ENCODE data around the gene STK26. TPM values are rescaled to one million over a fixed set of nuclear protein-coding genes. Genes with fewer than 3 reads are reported as not detected.

Gene STK26
- total and polyA plus RNA-seq, 2 of the 13 experiments (the other 11 are each of a cell fraction or from before 2014, with no cell fraction given): 16.9 to 47.9 TPM

GRCh38 chrX:132101799-132102198 is 78.7 kb downstream of the STK26 start:
- no peak overlapping the region for H2AFZ ChIP-seq (ENCODE audit: low read length)
- POLR2A ChIA-PET: no interaction called here
- H3K27me3 ChIP-seq (ENCODE audit: control insufficient read depth in 1 of 2, insufficient read depth in 2 of 2, low read length in 2 of 2): no peaks in the 10 kb centered on the region; a peak in 1 of 5 replicates
- H3K36me3 ChIP-seq (replicated peaks in 1 of 2; ENCODE audit: control insufficient read depth in 1 of 2, insufficient read depth in 2 of 2, low read length in 2 of 2): no peaks in the 10 kb centered on the region
- H3K9ac ChIP-seq (ENCODE audit: insufficient read depth, low read depth, low read length): no peak overlapping the region
- no peaks in the 10 kb centered on the region for H3K79me2 ChIP-seq (ENCODE audit: insufficient read depth, low read length)
- no peak for ATAC-seq
- H3K9me3 ChIP-seq (ENCODE audit: low read length): no peaks in the 10 kb centered on the region
- no peak for FAIRE-seq
- 100% methylated on average over 1 of the region's 9 CpGs for WGBS (ENCODE audit: low lambda C conversion rate)
- intact Hi-C loops (cut with micrococcal nuclease; ENCODE audit: unreplicated experiment): no loop called here
- no peak for DNase-seq (ENCODE audit: low spot score)
- TF ChIP-seq ZSCAN21 (CRISPR knock-in tag; IDR thresholded peaks at IDR 0.05; ENCODE audit: borderline replicate concordance): no peak
- no peak for TF ChIP-seq ZBTB8A (CRISPR knock-in tag; IDR thresholded peaks at IDR 0.05; ENCODE audit: borderline replicate concordance, low read depth)
- no peak for TF ChIP-seq THAP11 (CRISPR knock-in tag; IDR thresholded peaks at IDR 0.05)
- no peak for TF ChIP-seq ZNF781 (CRISPR knock-in tag; IDR thresholded peaks at IDR 0.05; ENCODE audit: borderline replicate concordance, not compliant biosample characterization)
- no peak for TF ChIP-seq POLR2AphosphoS5 (IDR thresholded peaks at IDR 0.05; ENCODE audit: low read depth, low read length)
- no peak for TF ChIP-seq LBX2 (CRISPR knock-in tag; IDR thresholded peaks at IDR 0.05; ENCODE audit: borderline replicate concordance)
- TF ChIP-seq SMAD9 (CRISPR knock-in tag; IDR thresholded peaks at IDR 0.05): no peak
- TF ChIP-seq ZNF740 (CRISPR knock-in tag; IDR thresholded peaks at IDR 0.05): no peak
- no peak for TF ChIP-seq ZNF790 (CRISPR knock-in tag; IDR thresholded peaks at IDR 0.05; ENCODE audit: borderline replicate concordance)
- H3K4me1 ChIP-seq (ENCODE audit: insufficient read depth, low read length): peaks cover 21% of the 10 kb centered on the region
- no peak overlapping the region for H3K27ac ChIP-seq (ENCODE audit: extremely low read length, insufficient read depth, low read length)
- H3K4me2 ChIP-seq (ENCODE audit: low read depth, low read length): no peak overlapping the region
- CTCF ChIA-PET (ENCODE audit: low intra/inter-chr PET ratio, low total read pairs): no interaction called here
- in situ Hi-C loops (cut with HindIII; ENCODE audit: extremely low pct_ligation_motif_present, low pct_unique_long_range_greater_than_20kb): no loop called here
- no TSS peak for BruUV-seq (replicated peaks)
- no peak overlapping the region for H3K4me3 ChIP-seq (replicated peaks in 1 of 3; ENCODE audit: insufficient read depth in 1 of 3, low read depth in 2 of 3, low read length in 3 of 3)
- H4K20me1 ChIP-seq (ENCODE audit: insufficient read depth, low read length): no peaks in the 10 kb centered on the region

GRCh38 chrX:132107291-132107690 is 84.2 kb downstream of the STK26 start:
- no peak overlapping the region for H2AFZ ChIP-seq (ENCODE audit: low read length)
- CTCF ChIA-PET (ENCODE audit: low intra/inter-chr PET ratio, low total read pairs): no interaction called here
- H3K4me3 ChIP-seq (replicated peaks in 1 of 3; ENCODE audit: insufficient read depth in 1 of 3, low read depth in 2 of 3, low read length in 3 of 3): no peak overlapping the region
- DNase-seq (ENCODE audit: low spot score) (no peak), ATAC-seq (no peak), FAIRE-seq (no peak)
- no peaks in the 10 kb centered on the region for H3K79me2 ChIP-seq (ENCODE audit: insufficient read depth, low read length)
- H3K4me2 ChIP-seq (ENCODE audit: low read depth, low read length): no peak overlapping the region
- no peaks in the 10 kb centered on the region for H3K36me3 ChIP-seq (replicated peaks in 1 of 2; ENCODE audit: control insufficient read depth in 1 of 2, insufficient read depth in 2 of 2, low read length in 2 of 2)
- H4K20me1 ChIP-seq (ENCODE audit: insufficient read depth, low read length): no peaks in the 10 kb centered on the region
- H3K4me1 ChIP-seq (ENCODE audit: insufficient read depth, low read length): no peaks in the 10 kb centered on the region
- no peak overlapping the region for H3K27ac ChIP-seq (ENCODE audit: extremely low read length, insufficient read depth, low read length)
- in situ Hi-C loops (cut with HindIII; ENCODE audit: extremely low pct_ligation_motif_present, low pct_unique_long_range_greater_than_20kb): no loop called here
- no peak overlapping the region for H3K9ac ChIP-seq (ENCODE audit: insufficient read depth, low read depth, low read length)
- no TSS peak for BruUV-seq (replicated peaks)
- intact Hi-C loops (cut with micrococcal nuclease; ENCODE audit: unreplicated experiment): no loop called here
- H3K27me3 ChIP-seq (ENCODE audit: control insufficient read depth in 1 of 2, insufficient read depth in 2 of 2, low read length in 2 of 2): no peaks in the 10 kb centered on the region
- POLR2A ChIA-PET: no interaction called here
- H3K9me3 ChIP-seq (ENCODE audit: low read length): no peaks in the 10 kb centered on the region
- no peak for TF ChIP-seq ZNF784 (CRISPR knock-in tag; IDR thresholded peaks at IDR 0.05; ENCODE audit: borderline replicate concordance)
- TF ChIP-seq ZSCAN25 (CRISPR knock-in tag; IDR thresholded peaks at IDR 0.05): no peak
- no peak for TF ChIP-seq ZNF646 (CRISPR knock-in tag; IDR thresholded peaks at IDR 0.05)
